Bronchial epithelial cell (primary cell): ENCODE data around the gene NRP1. TPM values are rescaled to one million over a fixed set of nuclear protein-coding genes. Genes with fewer than 3 reads are reported as not detected.

Experiments
- DNase-seq: peaks from one replicate; pipeline ENCODE4 v3.0.0-alpha.2; 2010; ENCODE audit warnings: low read depth
- FAIRE-seq: peaks from 2 replicates; lab custom pipeline; 2011; peaks lifted over from hg19 to GRCh38; lab: Jason Lieb, UNC
- H3K27me3 ChIP-seq: 2 replicates; pipeline ENCODE4 v1.5.1; 2011; ENCODE audit warnings: low read length; ENCODE audit not compliant: control insufficient read depth, insufficient read depth
- H3K36me3 ChIP-seq: 2 replicates; pipeline ENCODE4 v1.5.1; 2011; ENCODE audit warnings: low read length; ENCODE audit not compliant: control insufficient read depth, insufficient read depth
- H3K4me3 ChIP-seq: 2 replicates; pipeline ENCODE4 v1.5.1; 2011; ENCODE audit warnings: mild to moderate bottlenecking, low read depth, low read length, control low read depth
- total RNA-seq: library from RNA; depleted of rRNA; stranded (reverse); fragments of >200 nt; gene quantifications from 2 replicates; pipeline ENCODE4 v1.2.1, GENCODE V29; 2014
- TF ChIP-seq, protein P1 (sequence below): IDR thresholded peaks from 2 replicates; pipeline ENCODE4 v1.5.1; 2011; ENCODE audit warnings: mild to moderate bottlenecking, moderate library complexity, low read length, control low read depth, inconsistent platforms; ENCODE audit not compliant: insufficient read depth, severe bottlenecking

The NRP1 gene
- total RNA-seq, 1 donor from 2014 or later = 21.6 TPM

DNA sequence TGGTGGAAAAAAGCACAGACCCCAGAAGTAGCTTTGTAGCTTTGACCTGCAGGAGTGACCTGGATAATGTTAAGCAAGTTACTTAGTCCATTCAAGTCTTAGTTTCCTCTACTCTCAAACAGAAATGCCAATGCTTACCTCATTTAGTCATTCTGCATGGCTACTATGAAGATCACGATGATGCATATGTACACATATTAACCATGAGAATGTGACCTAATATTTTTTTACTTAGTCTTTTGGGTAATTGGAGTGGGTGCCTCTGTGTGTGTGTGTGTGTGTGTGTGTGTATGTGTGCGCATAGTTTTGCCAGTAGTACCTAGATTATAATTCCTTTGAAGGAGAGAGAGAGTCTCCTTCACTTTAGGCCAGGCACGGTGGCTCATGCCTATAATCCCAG, 95.8 kb downstream of the NRP1 start:
- TF ChIP-seq, protein P1, sequence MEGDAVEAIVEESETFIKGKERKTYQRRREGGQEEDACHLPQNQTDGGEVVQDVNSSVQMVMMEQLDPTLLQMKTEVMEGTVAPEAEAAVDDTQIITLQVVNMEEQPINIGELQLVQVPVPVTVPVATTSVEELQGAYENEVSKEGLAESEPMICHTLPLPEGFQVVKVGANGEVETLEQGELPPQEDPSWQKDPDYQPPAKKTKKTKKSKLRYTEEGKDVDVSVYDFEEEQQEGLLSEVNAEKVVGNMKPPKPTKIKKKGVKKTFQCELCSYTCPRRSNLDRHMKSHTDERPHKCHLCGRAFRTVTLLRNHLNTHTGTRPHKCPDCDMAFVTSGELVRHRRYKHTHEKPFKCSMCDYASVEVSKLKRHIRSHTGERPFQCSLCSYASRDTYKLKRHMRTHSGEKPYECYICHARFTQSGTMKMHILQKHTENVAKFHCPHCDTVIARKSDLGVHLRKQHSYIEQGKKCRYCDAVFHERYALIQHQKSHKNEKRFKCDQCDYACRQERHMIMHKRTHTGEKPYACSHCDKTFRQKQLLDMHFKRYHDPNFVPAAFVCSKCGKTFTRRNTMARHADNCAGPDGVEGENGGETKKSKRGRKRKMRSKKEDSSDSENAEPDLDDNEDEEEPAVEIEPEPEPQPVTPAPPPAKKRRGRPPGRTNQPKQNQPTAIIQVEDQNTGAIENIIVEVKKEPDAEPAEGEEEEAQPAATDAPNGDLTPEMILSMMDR = no peak
- no peaks in the 10 kb centered on the region for H3K27me3 ChIP-seq
- DNase-seq (peak; percentile 91), FAIRE-seq (peak; percentile 18)
- no peak overlapping the region for H3K4me3 ChIP-seq
- no peaks in the 10 kb centered on the region for H3K36me3 ChIP-seq

- TF ChIP-seq, protein P1 = no peak
- Histone ChIP-seq H3K4me3 (no peak overlapping the region), H3K27me3 (no peaks in the 10 kb centered on the region), H3K36me3 (no peaks in the 10 kb centered on the region)
- FAIRE-seq = no peak
- peak; percentile 98 for DNase-seq
Observed at GRCh38 chr10:33237736-33238624, 96.5 kb downstream of the NRP1 start.

DNA sequence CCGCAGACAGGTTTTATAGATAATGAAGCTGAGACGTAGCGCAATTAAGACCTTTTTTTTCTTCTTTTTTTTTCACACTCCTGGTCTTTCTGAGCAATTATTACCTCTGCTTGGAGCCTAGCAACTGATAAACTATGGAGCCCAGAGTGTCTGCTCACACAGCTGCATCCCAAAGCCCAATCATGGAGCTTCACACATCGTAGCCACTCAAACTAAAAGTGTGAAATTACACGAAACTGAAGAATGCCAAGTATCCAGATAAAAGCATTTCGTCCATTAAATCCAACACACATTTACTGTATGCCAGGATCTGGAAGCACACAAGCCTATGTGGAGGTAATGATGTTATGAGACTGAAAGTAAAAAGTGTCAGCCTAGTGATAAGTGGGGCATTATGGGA, 97.6 kb downstream of the NRP1 start:
- Histone ChIP-seq H3K4me3 (no peak overlapping the region), H3K36me3 (no peaks in the 10 kb centered on the region), H3K27me3 (no peaks in the 10 kb centered on the region)
- TF ChIP-seq, protein P1 = no peak
- no peak for DNase-seq
- FAIRE-seq = no peak

- TF ChIP-seq, protein P1 = no peak
- Histone ChIP-seq H3K36me3 (no peaks in the 10 kb centered on the region), H3K4me3 (no peak overlapping the region), H3K27me3 (no peaks in the 10 kb centered on the region)
- FAIRE-seq (no peak), DNase-seq (no peak)
Observed at GRCh38 chr10:33235951-33236350, 98.5 kb downstream of the NRP1 start.

GRCh38 chr10:33235251-33235884, 99.1 kb downstream of the NRP1 start:
- no peaks in the 10 kb centered on the region for H3K27me3 ChIP-seq
- no peaks in the 10 kb centered on the region for H3K36me3 ChIP-seq
- no peak for FAIRE-seq
- DNase-seq = no peak
- H3K4me3 ChIP-seq = no peak overlapping the region
- TF ChIP-seq, protein P1 = no peak
